Keratinocyte (primary cell): ENCODE results near the gene PRLH. TPM values are rescaled to one million over a fixed set of nuclear protein-coding genes. Genes with fewer than 3 reads are reported as not detected.

Experiments
- DNase-seq: peaks from one replicate; pipeline ENCODE4 v3.0.0-alpha.2; 2011; ENCODE audit warnings: low read depth, missing footprints, low spot score
- FAIRE-seq: peaks from 2 replicates; lab custom pipeline; 2011; peaks lifted over from hg19 to GRCh38; lab: Jason Lieb, UNC
- H2AFZ ChIP-seq: 2 replicates; pipeline ENCODE4 v1.6.0; 2012; ENCODE audit warnings: low read length, control low read depth, inconsistent platforms; ENCODE audit not compliant: control insufficient read depth
- H3K27ac ChIP-seq: 2 replicates; pipeline ENCODE4 v1.5.1; 2011; ENCODE audit warnings: low read length; ENCODE audit not compliant: control insufficient read depth, insufficient read depth
- H3K27me3 ChIP-seq: 3 replicates; pipeline ENCODE4 v1.6.0; 2011; ENCODE audit warnings: low read length; ENCODE audit not compliant: control insufficient read depth, insufficient read depth; ENCODE audit errors: extremely low read depth
- H3K36me3 ChIP-seq, 2 experiments: 2 replicates in 1 of 2; 3 replicates in 1 of 2; pipeline ENCODE4 v1.5.1; 2011; ENCODE audit warnings: low read length in 2 of 2, mild to moderate bottlenecking in 1 of 2; ENCODE audit not compliant: control insufficient read depth in 2 of 2, insufficient read depth in 2 of 2; ENCODE audit errors: extremely low read depth in 1 of 2
- H3K4me1 ChIP-seq: 3 replicates; pipeline ENCODE4 v1.5.1; 2011; ENCODE audit warnings: low read length; ENCODE audit not compliant: control insufficient read depth, insufficient read depth; ENCODE audit errors: extremely low read depth
- H3K4me2 ChIP-seq: 3 replicates; pipeline ENCODE4 v1.6.0; 2011; ENCODE audit warnings: low read depth, low read length; ENCODE audit not compliant: control insufficient read depth, insufficient read depth; ENCODE audit errors: extremely low read depth
- H3K4me3 ChIP-seq, 3 experiments: fragments of 200-600 bp in 1 of 3; sonication (generic) in 1 of 3; 2 replicates in 2 of 3; 3 replicates in 1 of 3; pipeline ENCODE4 v1.5.1; 2011 to 2016; ENCODE audit warnings: low read length in 3 of 3, mild to moderate bottlenecking in 3 of 3, control low read depth in 2 of 3, inconsistent platforms in 1 of 3, low read depth in 1 of 3, mixed read lengths in 1 of 3, mixed run types in 1 of 3, moderate library complexity in 1 of 3; ENCODE audit not compliant: control insufficient read depth in 2 of 3, insufficient read depth in 2 of 3; ENCODE audit errors: extremely low read depth in 1 of 3
- H3K79me2 ChIP-seq: 2 replicates; pipeline ENCODE4 v1.6.0; 2012; ENCODE audit warnings: low read length; ENCODE audit not compliant: control insufficient read depth, insufficient read depth
- H3K9ac ChIP-seq: 3 replicates; pipeline ENCODE4 v1.6.0; 2011; ENCODE audit warnings: low read length; ENCODE audit not compliant: control insufficient read depth, insufficient read depth; ENCODE audit errors: extremely low read depth
- H3K9me1 ChIP-seq: 3 replicates; pipeline ENCODE4 v1.6.0; 2011; ENCODE audit warnings: low read length; ENCODE audit not compliant: control insufficient read depth, insufficient read depth; ENCODE audit errors: extremely low read depth
- H3K9me3 ChIP-seq: 2 replicates; pipeline ENCODE4 v1.5.1; 2012; ENCODE audit warnings: low read depth, low read length; ENCODE audit not compliant: control insufficient read depth
- H4K20me1 ChIP-seq: 3 replicates; pipeline ENCODE4 v1.6.0; 2011; ENCODE audit warnings: low read length; ENCODE audit not compliant: control insufficient read depth, insufficient read depth; ENCODE audit errors: extremely low read depth
- CTCF ChIP-seq, 3 experiments: IDR thresholded peaks in 1 of 3; conservative IDR thresholded peaks in 1 of 3; optimal IDR thresholded peaks in 1 of 3; 2 replicates in 2 of 3; 3 replicates in 1 of 3; pipeline versions ENCODE3 to v1.5.1; 2011; ENCODE audit warnings: low read length in 3 of 3, mild to moderate bottlenecking in 3 of 3, moderate library complexity in 2 of 3, control low read depth in 1 of 3, inconsistent platforms in 1 of 3; ENCODE audit not compliant: insufficient read depth in 2 of 3; ENCODE audit errors: extremely low read depth in 1 of 3
- EZH2 ChIP-seq: IDR thresholded peaks from one replicate; pipeline ENCODE4 v1.6.1; 2012; ENCODE audit warnings: inconsistent platforms, mild to moderate bottlenecking, low read length, moderate library complexity
- dilution Hi-C: fragments of 300-500 bp; cut with MboI; formaldehyde crosslinking; loops from one replicate; pipeline ENCODE4 v1.7.0; 2020; ENCODE audit warnings: low sequenced_read_pairs; ENCODE audit not compliant: extremely low pct_ligation_motif_present
- polyA plus RNA-seq, 5 experiments: library from polyadenylated mRNA; depleted of rRNA in 3 of 5; stranded (reverse) in 3 of 5; stranded (forward) in 1 of 5; unstranded in 1 of 5; fragments of >200 nt; gene quantifications; 1 replicate in 1 of 5; 2 replicates in 3 of 5; 3 replicates in 1 of 5; pipeline versions ENCODE4 v1.2.1 to v1.2.3, GENCODE V29; 2011 to 2012; ENCODE audit warnings: missing spikeins in 2 of 5, low read depth in 1 of 5, low replicate concordance in 1 of 5

PRLH gene
- polyA plus RNA-seq, 1 donor (not counting 4 experiments of a cell fraction or from before 2014, with no cell fraction given), result not detected

DNA sequence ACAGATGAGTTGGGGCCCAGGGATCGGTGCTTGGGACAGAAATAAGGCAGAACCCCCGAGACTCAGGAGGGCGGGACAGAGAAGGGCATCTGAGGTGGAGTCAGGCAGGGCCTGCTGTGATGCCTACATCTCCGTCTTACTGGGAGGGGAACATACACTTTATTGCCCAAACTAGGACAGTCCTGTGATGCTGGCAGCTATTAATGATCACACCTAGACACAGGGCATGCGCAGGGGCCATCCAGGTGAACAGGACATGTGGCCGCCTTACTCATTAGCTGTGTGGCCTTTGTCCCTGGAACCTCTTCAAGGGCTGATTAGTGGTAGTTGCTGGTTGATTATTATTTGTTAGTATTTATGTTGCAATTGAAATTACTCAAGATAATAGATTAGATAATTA is 46.1 kb upstream of the PRLH start:
- no peak overlapping the region for H3K4me2 ChIP-seq
- no peaks in the 10 kb centered on the region for H4K20me1 ChIP-seq
- FAIRE-seq, result no peak
- no peaks in the 10 kb centered on the region for H3K27me3 ChIP-seq
- dilution Hi-C loops, result no loop called here
- H3K27ac ChIP-seq, result no peak overlapping the region
- no peaks in the 10 kb centered on the region for H3K4me1 ChIP-seq
- no peak for DNase-seq
- no peak overlapping the region for H3K9ac ChIP-seq
- no peaks in the 10 kb centered on the region for H3K36me3 ChIP-seq
- no peaks in the 10 kb centered on the region for H3K9me1 ChIP-seq
- H3K4me3 ChIP-seq, result no peak overlapping the region
- H3K79me2 ChIP-seq, result no peaks in the 10 kb centered on the region
- no peaks in the 10 kb centered on the region for H3K9me3 ChIP-seq
- no peak for TF ChIP-seq CTCF (optimal IDR thresholded peaks at IDR 0.05 in 1 of 3, IDR thresholded peaks at IDR 0.05 in 1 of 3, conservative IDR thresholded peaks at IDR 0.05 in 1 of 3; ENCODE audit: extremely low read depth in 1 of 3, insufficient read depth in 2 of 3, low read length in 3 of 3)
- no peak for TF ChIP-seq EZH2
- H2AFZ ChIP-seq, result no peak overlapping the region

- no peak overlapping the region for H3K4me2 ChIP-seq
- DNase-seq (no peak), FAIRE-seq (no peak)
- dilution Hi-C loops, result no loop called here
- no peaks in the 10 kb centered on the region for H3K36me3 ChIP-seq
- H2AFZ ChIP-seq, result peak overlapping the region; percentile 4
- no peak overlapping the region for H3K4me3 ChIP-seq
- H3K9me3 ChIP-seq, result no peaks in the 10 kb centered on the region
- no peaks in the 10 kb centered on the region for H3K4me1 ChIP-seq
- H3K27me3 ChIP-seq, result no peaks in the 10 kb centered on the region
- H4K20me1 ChIP-seq, result no peaks in the 10 kb centered on the region
- H3K9me1 ChIP-seq, result no peaks in the 10 kb centered on the region
- no peak for TF ChIP-seq EZH2
- TF ChIP-seq CTCF (optimal IDR thresholded peaks at IDR 0.05 in 1 of 3, IDR thresholded peaks at IDR 0.05 in 1 of 3, conservative IDR thresholded peaks at IDR 0.05 in 1 of 3; ENCODE audit: extremely low read depth in 1 of 3, insufficient read depth in 2 of 3, low read length in 3 of 3), result no peak
- H3K79me2 ChIP-seq, result no peaks in the 10 kb centered on the region
- no peak overlapping the region for H3K9ac ChIP-seq
- no peak overlapping the region for H3K27ac ChIP-seq
Observed at GRCh38 chr2:237524631-237525030, 41.7 kb upstream of the PRLH start.
